ENCODE results near the gene MAP4K3.

GRCh38 chr2:39215545-39215944, 221.5 kb downstream of the MAP4K3 start:
- no peak for TF ChIP-seq CTCF (IDR thresholded peaks at IDR 0.05)
- TF ChIP-seq POLR2AphosphoS5 (IDR thresholded peaks at IDR 0.05), result no peak
- TF ChIP-seq POLR2A (IDR thresholded peaks at IDR 0.05), result no peak
- TF ChIP-seq EP300 (IDR thresholded peaks at IDR 0.05), result no peak
